CD4-positive, CD25-positive, alpha-beta regulatory T cell (primary cell): ENCODE results near the gene DYSF. TPM values are rescaled to one million over a fixed set of nuclear protein-coding genes. Genes with fewer than 3 reads are reported as not detected.

Experiments
- ATAC-seq, 2 donors: fragments of 150-1000 bp; cut with Tn5 transposase; one replicate each; pipeline ENCODE4 v1.10.0; 2021; ENCODE audit warnings: low read depth in 2 of 2, moderate number of reproducible peaks in 2 of 2, moderate library complexity in 1 of 2
- DNase-seq, 3 donors: peaks; one replicate each; pipeline versions ENCODE4 v3.0.0 to v3.0.0-alpha.2; 2012 to 2022; ENCODE audit warnings: mixed read lengths in 1 of 3
- H3K27ac ChIP-seq: one replicate; pipeline ENCODE4 v1.7.0; 2013; ENCODE audit warnings: mild to moderate bottlenecking, low read length; ENCODE audit not compliant: insufficient read depth, poor library complexity, severe bottlenecking
- H3K27me3 ChIP-seq: one replicate; pipeline ENCODE4 v1.7.0; 2013; ENCODE audit warnings: low read length; ENCODE audit not compliant: control insufficient read depth, insufficient read depth
- H3K36me3 ChIP-seq: one replicate; pipeline ENCODE4 v1.7.0; 2013; ENCODE audit warnings: mild to moderate bottlenecking, low read length, moderate library complexity; ENCODE audit not compliant: control insufficient read depth, insufficient read depth
- H3K4me1 ChIP-seq: 2 replicates; pipeline ENCODE4 v1.7.0; 2013; ENCODE audit warnings: mild to moderate bottlenecking, low read length; ENCODE audit not compliant: insufficient read depth, control insufficient read depth, poor library complexity, severe bottlenecking
- H3K4me3 ChIP-seq: one replicate; pipeline ENCODE4 v1.7.0; 2013; ENCODE audit warnings: low read depth, mild to moderate bottlenecking, low read length, moderate library complexity
- H3K9me3 ChIP-seq, 2 experiments: 1 replicate in 1 of 2; 2 replicates in 1 of 2; pipeline ENCODE4 v1.7.0; 2013; ENCODE audit warnings: low read length in 2 of 2, mild to moderate bottlenecking in 1 of 2, moderate library complexity in 1 of 2; ENCODE audit not compliant: control insufficient read depth in 2 of 2
- H3K27ac Mint-ChIP-seq, 3 donors: one replicate each; pipeline ENCODE4 v1.8.0; 2020 to 2022; ENCODE audit warnings: mild to moderate bottlenecking in 3 of 3, mixed read lengths in 3 of 3, moderate library complexity in 2 of 3
- H3K27me3 Mint-ChIP-seq: one replicate; pipeline ENCODE4 v1.8.0; 2022; ENCODE audit warnings: mild to moderate bottlenecking, mixed read lengths
- H3K36me3 Mint-ChIP-seq: one replicate; pipeline ENCODE4 v1.8.0; 2020; ENCODE audit warnings: mixed read lengths
- H3K4me1 Mint-ChIP-seq, 4 donors: one replicate each; pipeline ENCODE4 v1.8.0; 2020 to 2022; ENCODE audit warnings: mixed read lengths in 4 of 4, mild to moderate bottlenecking in 1 of 4
- H3K4me3 Mint-ChIP-seq, 4 donors: one replicate each; pipeline ENCODE4 v1.8.0; 2020 to 2022; ENCODE audit warnings: mild to moderate bottlenecking in 4 of 4, mixed read lengths in 4 of 4, moderate library complexity in 3 of 4
- H3K9me3 Mint-ChIP-seq, 7 donors: one replicate each; pipeline ENCODE4 v1.8.0; 2020 to 2022; ENCODE audit warnings: mixed read lengths in 7 of 7, mild to moderate bottlenecking in 3 of 7, moderate library complexity in 2 of 7
- polyA plus RNA-seq, 4 donors: library from polyadenylated mRNA; unstranded; fragments of 300-500 nt; fragmentation: Illumina TruSeq; gene quantifications; one replicate each; pipeline ENCODE4 v1.2.3, GENCODE V29; 2021
- total RNA-seq: library from RNA; stranded (reverse); gene quantifications from one replicate; pipeline ENCODE4 v1.2.3, GENCODE V29; 2022

DYSF gene
- total and polyA plus RNA-seq, 5 donors from 2014 or later = 0.10 to 0.13 TPM; not detected in 3

DNA sequence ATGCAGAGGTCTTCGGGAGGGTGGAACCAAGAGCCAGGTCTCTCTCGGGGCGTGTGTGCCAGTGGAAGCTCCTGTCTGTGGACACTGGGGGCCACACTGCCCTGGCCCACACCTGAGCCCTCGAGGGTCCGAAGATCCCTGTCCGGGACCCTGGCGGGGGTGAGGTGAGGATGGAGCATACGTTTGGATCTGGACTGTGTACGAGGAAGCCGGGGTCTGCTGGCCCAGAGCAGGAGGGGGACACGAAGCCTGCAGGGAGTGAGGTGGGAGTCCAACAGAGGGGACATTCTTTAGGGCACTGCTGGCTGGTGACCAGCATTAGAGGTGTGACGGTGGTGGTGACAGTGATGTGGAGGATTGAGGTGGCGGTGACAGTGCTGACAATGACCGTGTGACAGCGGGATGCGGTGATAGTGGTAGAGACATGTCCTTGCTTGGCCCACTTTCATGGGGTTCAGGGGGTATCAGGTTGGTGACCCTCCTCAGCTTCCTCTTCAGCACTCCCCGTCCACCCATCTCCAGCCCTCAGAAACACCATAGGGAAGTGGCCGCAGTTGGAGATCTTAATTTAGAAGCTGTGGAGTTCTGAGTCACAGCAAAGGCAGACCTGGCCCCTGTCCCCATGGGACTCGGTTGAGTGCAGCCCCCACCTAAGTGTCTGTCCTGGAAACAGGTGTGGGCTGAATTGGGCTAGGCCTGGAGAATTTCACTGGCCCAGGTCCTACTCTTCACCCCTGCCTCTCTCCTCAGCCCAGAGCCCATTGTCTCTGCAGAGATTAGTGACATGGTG lies 252.0 kb downstream of the DYSF start:
- no peak overlapping the region for H3K4me3 ChIP-seq
- no peaks in the 10 kb centered on the region for H3K9me3 ChIP-seq
- no peak for ATAC-seq
- no peaks in the 10 kb centered on the region for H3K36me3 Mint-ChIP-seq
- no peak overlapping the region for H3K4me3 Mint-ChIP-seq
- no peak overlapping the region for H3K27ac ChIP-seq
- DNase-seq = no peak
- H3K4me1 Mint-ChIP-seq = no peaks in the 10 kb centered on the region
- no peaks in the 10 kb centered on the region for H3K36me3 ChIP-seq
- H3K27me3 Mint-ChIP-seq = no peaks in the 10 kb centered on the region
- H3K27me3 ChIP-seq = no peaks in the 10 kb centered on the region
- H3K9me3 Mint-ChIP-seq = no peaks in the 10 kb centered on the region
- no peaks in the 10 kb centered on the region for H3K4me1 ChIP-seq
- H3K27ac Mint-ChIP-seq = no peak overlapping the region

DNA sequence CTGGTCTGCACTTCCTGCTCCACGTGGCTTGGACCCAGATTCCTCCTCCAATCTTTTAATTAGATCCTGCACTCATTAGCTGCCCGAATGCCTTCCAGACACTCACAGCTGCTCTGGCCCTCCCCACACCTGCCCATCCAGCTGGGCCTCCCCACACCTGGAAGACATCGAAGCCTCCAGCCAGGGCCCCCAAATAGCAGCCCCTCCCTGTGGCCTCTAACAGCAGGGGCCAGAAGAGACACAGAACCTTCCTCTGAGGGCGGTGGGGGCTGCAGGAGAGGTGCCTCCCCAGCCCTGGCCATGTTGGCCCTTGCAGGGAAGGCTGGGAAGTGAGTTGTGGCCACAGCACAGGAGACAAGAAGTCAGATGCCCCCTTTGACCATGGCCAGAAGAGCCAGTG lies 252.8 kb downstream of the DYSF start:
- Mint-ChIP-seq H3K27me3 (no peaks in the 10 kb centered on the region), H3K4me1 (no peaks in the 10 kb centered on the region), H3K9me3 (no peaks in the 10 kb centered on the region), H3K36me3 (no peaks in the 10 kb centered on the region), H3K27ac (no peak overlapping the region), H3K4me3 (peak overlapping the region in 1 of 4 donors; percentile 68)
- Histone ChIP-seq H3K36me3 (no peaks in the 10 kb centered on the region), H3K4me3 (no peak overlapping the region), H3K9me3 (no peaks in the 10 kb centered on the region), H3K27me3 (no peaks in the 10 kb centered on the region), H3K27ac (no peak overlapping the region), H3K4me1 (no peaks in the 10 kb centered on the region)
- ATAC-seq = no peak
- no peak for DNase-seq

GRCh38 chr2:71706836-71707235 lies 253.5 kb downstream of the DYSF start:
- Mint-ChIP-seq H3K36me3 (no peaks in the 10 kb centered on the region), H3K27ac (no peak overlapping the region), H3K9me3 (no peaks in the 10 kb centered on the region), H3K4me3 (no peak overlapping the region), H3K27me3 (no peaks in the 10 kb centered on the region), H3K4me1 (no peaks in the 10 kb centered on the region)
- ATAC-seq (no peak), DNase-seq (no peak)
- no peaks in the 10 kb centered on the region for H3K9me3 ChIP-seq
- H3K36me3 ChIP-seq = no peaks in the 10 kb centered on the region
- H3K27ac ChIP-seq = no peak overlapping the region
- no peaks in the 10 kb centered on the region for H3K27me3 ChIP-seq
- H3K4me1 ChIP-seq = no peaks in the 10 kb centered on the region
- no peak overlapping the region for H3K4me3 ChIP-seq

DNA sequence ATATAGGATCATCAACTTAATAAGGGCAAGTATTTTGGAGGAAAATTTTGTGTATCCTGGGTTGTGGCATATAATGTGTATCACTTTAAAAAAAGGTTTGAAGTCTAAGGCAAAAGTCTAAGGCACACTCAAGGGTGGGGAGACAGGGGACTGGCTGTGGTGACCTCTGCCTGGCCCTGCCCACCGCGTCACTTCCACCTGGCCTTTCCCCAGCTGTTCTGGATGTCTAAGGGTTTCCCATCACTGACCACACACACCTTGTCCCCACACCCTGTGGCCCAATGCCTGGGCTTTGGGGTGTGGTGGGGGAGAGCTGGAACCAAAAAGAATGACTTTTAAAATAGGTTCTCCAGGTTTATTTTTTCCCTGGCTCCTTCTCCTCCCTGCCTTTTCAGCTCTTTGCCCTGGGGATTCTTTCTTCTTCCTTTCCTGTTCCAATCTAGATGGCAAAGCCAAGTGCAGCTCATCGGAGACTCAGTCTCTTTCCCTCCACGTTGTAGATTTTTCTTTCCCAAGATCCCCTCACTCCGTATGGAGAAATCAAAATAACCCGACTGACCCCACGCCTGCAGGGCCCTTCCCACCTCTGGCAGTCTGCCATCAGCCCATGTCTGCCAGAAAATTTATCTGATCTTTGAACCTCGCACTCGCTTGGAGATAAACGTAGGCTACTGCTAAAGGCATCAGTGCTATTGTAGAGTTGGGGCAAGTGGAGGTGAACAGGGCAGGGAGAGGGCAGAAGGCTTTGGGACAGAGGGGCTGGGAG lies 257.2 kb downstream of the DYSF start:
- Mint-ChIP-seq H3K4me3 (no peak overlapping the region), H3K9me3 (no peaks in the 10 kb centered on the region), H3K36me3 (no peaks in the 10 kb centered on the region), H3K4me1 (no peaks in the 10 kb centered on the region), H3K27ac (no peak overlapping the region), H3K27me3 (no peaks in the 10 kb centered on the region)
- no peak overlapping the region for H3K27ac ChIP-seq
- no peaks in the 10 kb centered on the region for H3K27me3 ChIP-seq
- H3K4me1 ChIP-seq = no peaks in the 10 kb centered on the region
- ATAC-seq (no peak), DNase-seq (no peak)
- no peaks in the 10 kb centered on the region for H3K36me3 ChIP-seq
- no peak overlapping the region for H3K4me3 ChIP-seq
- no peaks in the 10 kb centered on the region for H3K9me3 ChIP-seq

- no peak overlapping the region for H3K27ac Mint-ChIP-seq
- no peaks in the 10 kb centered on the region for H3K27me3 Mint-ChIP-seq
- Histone ChIP-seq H3K4me1 (no peaks in the 10 kb centered on the region), H3K36me3 (no peaks in the 10 kb centered on the region), H3K9me3 (no peaks in the 10 kb centered on the region), H3K27ac (no peak overlapping the region), H3K4me3 (no peak overlapping the region), H3K27me3 (no peaks in the 10 kb centered on the region)
- H3K36me3 Mint-ChIP-seq = no peaks in the 10 kb centered on the region
- H3K4me1 Mint-ChIP-seq = no peaks in the 10 kb centered on the region
- no peak for DNase-seq
- H3K9me3 Mint-ChIP-seq = no peaks in the 10 kb centered on the region
- ATAC-seq = no peak
- no peak overlapping the region for H3K4me3 Mint-ChIP-seq
These were observed 257.9 kb downstream of the DYSF start for GRCh38 chr2:71711133-71711855.

- H3K27ac Mint-ChIP-seq = no peak overlapping the region
- H3K4me1 Mint-ChIP-seq = no peaks in the 10 kb centered on the region
- H3K4me3 Mint-ChIP-seq = no peak overlapping the region
- no peak for DNase-seq
- H3K27ac ChIP-seq = no peak overlapping the region
- H3K4me3 ChIP-seq = no peak overlapping the region
- peaks cover 0 to 3% (median 0%) of the 10 kb centered on the region in 7 donors for H3K9me3 Mint-ChIP-seq
- H3K27me3 Mint-ChIP-seq = peaks cover 3% of the 10 kb centered on the region
- no peaks in the 10 kb centered on the region for H3K4me1 ChIP-seq
- H3K27me3 ChIP-seq = no peaks in the 10 kb centered on the region
- no peaks in the 10 kb centered on the region for H3K36me3 ChIP-seq
- H3K36me3 Mint-ChIP-seq = no peaks in the 10 kb centered on the region
- no peaks in the 10 kb centered on the region for H3K9me3 ChIP-seq
- ATAC-seq = no peak
These were observed 258.9 kb downstream of the DYSF start for GRCh38 chr2:71712158-71712818.
